ENCODE measurements around the gene ALDH3A2. TPM values are rescaled to one million over a fixed set of nuclear protein-coding genes. Genes with fewer than 3 reads are reported as not detected.

ALDH3A2 gene
- total RNA-seq, 1 experiment from 2014 or later = 44.4 TPM

- POLR2A ChIA-PET = no interaction called here
- no peaks in the 10 kb centered on the region for H3K9me3 ChIP-seq (ENCODE audit: control insufficient read depth, insufficient read depth, low read depth, low read length)
- in situ Hi-C loops (cut with HindIII; ENCODE audit: low pct_unique_long_range_greater_than_20kb, low sequenced_read_pairs) (no loop called here), intact Hi-C loops (cut with micrococcal nuclease; ENCODE audit: unreplicated experiment) (no loop called here)
- no peak for ATAC-seq
- no peak overlapping the region for H3K27ac ChIP-seq (ENCODE audit: low read length)
- no peak overlapping the region for H3K4me3 ChIP-seq (ENCODE audit: low read depth in 2 of 2, low read length in 2 of 2)
- no peaks in the 10 kb centered on the region for H3K36me3 ChIP-seq (ENCODE audit: control insufficient read depth, insufficient read depth, low read length)
- no peaks in the 10 kb centered on the region for H3K4me1 ChIP-seq (ENCODE audit: control insufficient read depth, insufficient read depth, low read length)
- TF ChIP-seq CTCF (IDR thresholded peaks at IDR 0.05) (no peak), SIN3A (IDR thresholded peaks at IDR 0.05; ENCODE audit: borderline replicate concordance, insufficient read depth, low read depth, low read length) (no peak), REST (IDR thresholded peaks at IDR 0.05; ENCODE audit: insufficient read depth in 1 of 2, low read depth in 2 of 2, low read length in 1 of 2) (no peak), TCF7L2 (IDR thresholded peaks at IDR 0.05; ENCODE audit: low read depth, low read length) (no peak), POLR2AphosphoS5 (IDR thresholded peaks at IDR 0.05; ENCODE audit: low read depth, low read length) (no peak)
- DNase-seq (ENCODE audit: low read depth, low spot score) = no peak
- BruUV-seq (replicated peaks) = no TSS peak
- H3K27me3 ChIP-seq (ENCODE audit: control insufficient read depth, insufficient read depth, low read length) = no peaks in the 10 kb centered on the region
- CTCF ChIA-PET = no interaction called here
Measured at GRCh38 chr17:19630661-19631060, 17.9 kb upstream of the ALDH3A2 start.

- intact Hi-C loops (cut with micrococcal nuclease; ENCODE audit: unreplicated experiment) (no loop called here), in situ Hi-C loops (cut with HindIII; ENCODE audit: low pct_unique_long_range_greater_than_20kb, low sequenced_read_pairs) (no loop called here)
- no peaks in the 10 kb centered on the region for H3K4me1 ChIP-seq (ENCODE audit: control insufficient read depth, insufficient read depth, low read length)
- no peak for TF ChIP-seq POLR2AphosphoS5 (IDR thresholded peaks at IDR 0.05; ENCODE audit: low read depth, low read length)
- TF ChIP-seq SIN3A (IDR thresholded peaks at IDR 0.05; ENCODE audit: borderline replicate concordance, insufficient read depth, low read depth, low read length) = no peak
- TF ChIP-seq REST (IDR thresholded peaks at IDR 0.05; ENCODE audit: insufficient read depth in 1 of 2, low read depth in 2 of 2, low read length in 1 of 2) = no peak
- no peak for TF ChIP-seq CTCF (IDR thresholded peaks at IDR 0.05)
- no peak for TF ChIP-seq TCF7L2 (IDR thresholded peaks at IDR 0.05; ENCODE audit: low read depth, low read length)
- no peaks in the 10 kb centered on the region for H3K36me3 ChIP-seq (ENCODE audit: control insufficient read depth, insufficient read depth, low read length)
- H3K27me3 ChIP-seq (ENCODE audit: control insufficient read depth, insufficient read depth, low read length) = no peaks in the 10 kb centered on the region
- no peak for ATAC-seq
- DNase-seq (ENCODE audit: low read depth, low spot score) = no peak
- CTCF ChIA-PET = no interaction called here
- POLR2A ChIA-PET = no interaction called here
- H3K4me3 ChIP-seq (ENCODE audit: low read depth in 2 of 2, low read length in 2 of 2) = no peak overlapping the region
- no TSS peak for BruUV-seq (replicated peaks)
- no peaks in the 10 kb centered on the region for H3K9me3 ChIP-seq (ENCODE audit: control insufficient read depth, insufficient read depth, low read depth, low read length)
- H3K27ac ChIP-seq (ENCODE audit: low read length) = no peak overlapping the region
Measured at GRCh38 chr17:19631905-19632304, 16.6 kb upstream of the ALDH3A2 start.
